Measurements from ENCODE around the gene TRMT112.

DNA sequence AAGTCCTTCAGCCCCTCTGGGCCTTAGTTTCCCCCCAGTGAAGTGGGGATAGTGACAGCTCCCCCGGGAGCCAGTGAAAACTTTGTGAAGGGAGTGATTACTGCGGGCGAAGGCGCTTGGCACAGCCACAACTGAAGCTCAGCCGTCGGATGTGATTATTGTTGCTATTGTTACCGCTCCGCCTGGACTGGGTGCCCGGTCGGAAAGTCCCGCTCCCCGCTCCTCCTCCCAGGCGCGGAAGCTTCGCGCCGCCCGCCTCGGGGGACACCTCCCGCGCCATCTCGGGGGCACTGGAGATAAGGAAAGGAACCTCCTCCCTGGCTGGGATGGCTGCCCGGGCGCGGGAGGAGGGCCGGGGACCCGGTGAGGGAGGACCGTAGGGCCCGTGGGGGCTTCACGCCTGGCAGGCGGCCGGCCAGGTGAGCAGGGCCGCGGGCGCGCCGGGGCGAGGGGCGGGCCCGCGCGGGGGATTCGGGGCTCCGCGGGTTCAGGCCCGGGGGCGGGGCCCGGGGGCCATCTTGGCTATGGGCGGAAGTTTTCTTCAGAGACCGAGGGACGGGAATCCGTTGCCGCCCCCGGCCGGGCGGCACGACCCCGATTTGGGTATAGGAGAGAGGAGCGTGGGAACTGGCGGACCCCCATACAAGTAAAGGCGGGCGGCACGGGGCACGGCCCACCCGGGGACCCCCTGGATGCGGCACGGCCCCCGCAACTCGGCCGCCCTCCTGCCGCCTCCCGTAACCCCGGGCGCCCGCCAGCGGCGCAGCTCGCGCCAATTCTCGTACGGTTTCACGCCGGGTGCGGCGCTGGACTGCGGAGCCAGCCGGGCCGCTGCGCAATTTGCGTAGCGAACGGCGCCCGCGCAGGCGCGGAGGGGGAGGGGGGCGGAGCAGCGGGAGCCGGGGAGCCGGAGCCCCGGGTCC, 32.1 kb downstream of the TRMT112 start, which contains the start of gene GPR137:
- TF ChIP-seq, protein P1, sequence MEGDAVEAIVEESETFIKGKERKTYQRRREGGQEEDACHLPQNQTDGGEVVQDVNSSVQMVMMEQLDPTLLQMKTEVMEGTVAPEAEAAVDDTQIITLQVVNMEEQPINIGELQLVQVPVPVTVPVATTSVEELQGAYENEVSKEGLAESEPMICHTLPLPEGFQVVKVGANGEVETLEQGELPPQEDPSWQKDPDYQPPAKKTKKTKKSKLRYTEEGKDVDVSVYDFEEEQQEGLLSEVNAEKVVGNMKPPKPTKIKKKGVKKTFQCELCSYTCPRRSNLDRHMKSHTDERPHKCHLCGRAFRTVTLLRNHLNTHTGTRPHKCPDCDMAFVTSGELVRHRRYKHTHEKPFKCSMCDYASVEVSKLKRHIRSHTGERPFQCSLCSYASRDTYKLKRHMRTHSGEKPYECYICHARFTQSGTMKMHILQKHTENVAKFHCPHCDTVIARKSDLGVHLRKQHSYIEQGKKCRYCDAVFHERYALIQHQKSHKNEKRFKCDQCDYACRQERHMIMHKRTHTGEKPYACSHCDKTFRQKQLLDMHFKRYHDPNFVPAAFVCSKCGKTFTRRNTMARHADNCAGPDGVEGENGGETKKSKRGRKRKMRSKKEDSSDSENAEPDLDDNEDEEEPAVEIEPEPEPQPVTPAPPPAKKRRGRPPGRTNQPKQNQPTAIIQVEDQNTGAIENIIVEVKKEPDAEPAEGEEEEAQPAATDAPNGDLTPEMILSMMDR (IDR thresholded peaks at IDR 0.05), result peak in 3 of 6 experiments; percentile 9 to 35 (median 24)
- TF ChIP-seq POLR2A (IDR thresholded peaks at IDR 0.05) (peak in 1 of 4 donors; percentile 70), EP300 (IDR thresholded peaks at IDR 0.05) (no peak), POLR2AphosphoS5 (IDR thresholded peaks at IDR 0.05) (peak; percentile 3 to 29)

Data from upper lobe of left lung (tissue), 4 donors.